H4 (cell line): ENCODE data around the gene ADAM10. TPM values are rescaled to one million over a fixed set of nuclear protein-coding genes. Genes with fewer than 3 reads are reported as not detected.

Experiments used
- DNase-seq: peaks from one replicate; pipeline ENCODE4 v3.0.0-alpha.2; 2015; ENCODE audit warnings: low spot score
- total RNA-seq: library from RNA; depleted of rRNA; stranded (reverse); fragments of >200 nt; shearing (Covaris generic); gene quantifications from 2 replicates; pipeline ENCODE4 v1.2.3, GENCODE V29; 2014

The ADAM10 gene
- total RNA-seq, 1 experiment from 2014 or later = 58.3 TPM

- DNase-seq = no peak
These were observed 8.6 kb upstream of the ADAM10 start for GRCh38 chr15:58758141-58758540.

GRCh38 chr15:58755956-58756355 is 6.4 kb upstream of the ADAM10 start:
- no peak for DNase-seq

GRCh38 chr15:58755350-58755749 is 5.8 kb upstream of the ADAM10 start:
- DNase-seq = no peak

- no peak for DNase-seq
These were observed 3.2 kb upstream of the ADAM10 start for GRCh38 chr15:58752716-58753115.

- DNase-seq = peak; percentile 16
These were observed 515 bp downstream of the ADAM10 start for GRCh38 chr15:58748852-58749531.

- no peak for DNase-seq
These were observed 1.3 kb downstream of the ADAM10 start for GRCh38 chr15:58748040-58748851.

GRCh38 chr15:58746174-58746573 is 3.3 kb downstream of the ADAM10 start:
- no peak for DNase-seq

GRCh38 chr15:58742819-58743502 is 6.5 kb downstream of the ADAM10 start:
- no peak for DNase-seq

GRCh38 chr15:58742022-58742813 is 7.3 kb downstream of the ADAM10 start:
- DNase-seq = no peak

GRCh38 chr15:58741032-58741431 is 8.5 kb downstream of the ADAM10 start:
- DNase-seq = no peak

- no peak for DNase-seq
These were observed 9.1 kb downstream of the ADAM10 start for GRCh38 chr15:58740436-58740835.

- DNase-seq = no peak
These were observed 11.3 kb downstream of the ADAM10 start for GRCh38 chr15:58738046-58738707.

GRCh38 chr15:58737298-58737697 is 12.2 kb downstream of the ADAM10 start:
- no peak for DNase-seq

- DNase-seq = no peak
These were observed 13.4 kb downstream of the ADAM10 start for GRCh38 chr15:58736018-58736643.

- DNase-seq = no peak
These were observed 14.6 kb downstream of the ADAM10 start for GRCh38 chr15:58734859-58735258.

- DNase-seq = no peak
These were observed 16.7 kb downstream of the ADAM10 start for GRCh38 chr15:58732625-58733363.

GRCh38 chr15:58731756-58732535 is 17.6 kb downstream of the ADAM10 start:
- DNase-seq = peak; percentile 29

- no peak for DNase-seq
These were observed 22.6 kb downstream of the ADAM10 start for GRCh38 chr15:58726867-58727266.

GRCh38 chr15:58724466-58724865 is 25.0 kb downstream of the ADAM10 start:
- DNase-seq = no peak
